NCI-H1092 treated with DMSO at 0.1 percent for 48 hours (cell line): ENCODE results near the gene AXIN2.

Source experiments
- DNase-seq: peaks from one replicate; lab custom pipeline; 2025; lab: John Stamatoyannopoulos, UW

The AXIN2 gene

GRCh38 chr17:65556014-65556909, 5.2 kb downstream of the AXIN2 start:
- peak; percentile 16 for DNase-seq

- DNase-seq = peak; percentile 16
Measured at GRCh38 chr17:65554553-65555223, 6.8 kb downstream of the AXIN2 start.

- no peak for DNase-seq
Measured at GRCh38 chr17:65553646-65554552, 7.5 kb downstream of the AXIN2 start.

GRCh38 chr17:65553009-65553645, 8.3 kb downstream of the AXIN2 start:
- DNase-seq = no peak

- no peak for DNase-seq
Measured at GRCh38 chr17:65552214-65552613, 9.2 kb downstream of the AXIN2 start.

GRCh38 chr17:65551267-65552040, 10.0 kb downstream of the AXIN2 start:
- DNase-seq = no peak

- DNase-seq = no peak
Measured at GRCh38 chr17:65550758-65551157, 10.7 kb downstream of the AXIN2 start.

GRCh38 chr17:65550075-65550662, 11.3 kb downstream of the AXIN2 start:
- DNase-seq = no peak

- DNase-seq = no peak
Measured at GRCh38 chr17:65548269-65548969, 13.0 kb downstream of the AXIN2 start.

GRCh38 chr17:65547253-65547670, 14.2 kb downstream of the AXIN2 start:
- DNase-seq = no peak

GRCh38 chr17:65546579-65546978, 14.9 kb downstream of the AXIN2 start:
- DNase-seq = no peak

- no peak for DNase-seq
Measured at GRCh38 chr17:65545705-65546523, 15.5 kb downstream of the AXIN2 start.

GRCh38 chr17:65544672-65545071, 16.8 kb downstream of the AXIN2 start:
- peak; percentile 24 for DNase-seq

- DNase-seq = no peak
Measured at GRCh38 chr17:65542610-65543009, 18.8 kb downstream of the AXIN2 start.

GRCh38 chr17:65542067-65542466, 19.4 kb downstream of the AXIN2 start:
- DNase-seq = no peak

GRCh38 chr17:65541453-65541852, 20.0 kb downstream of the AXIN2 start:
- no peak for DNase-seq

GRCh38 chr17:65539630-65540266, 21.7 kb downstream of the AXIN2 start:
- DNase-seq = peak; percentile 27
